Lower leg skin (tissue), 3 donors: Measurements from ENCODE around the gene TAPBPL.
"Not testable (repeated sequence)": the region's sequence is repeated elsewhere in the genome, so short reads cannot be mapped to it uniquely, and the experiment has no call there.

Experiments used
- CTCF ChIP-seq, 3 donors: fragments of 450-650 bp; IDR thresholded peaks; one replicate each; pipeline ENCODE4 v1.5.1; 2016; ENCODE audit warnings: antibody characterized with exemption in 3 of 3, mild to moderate bottlenecking in 3 of 3, moderate library complexity in 2 of 3
- POLR2A ChIP-seq, 2 donors: fragments of 450-650 bp; IDR thresholded peaks; one replicate each; pipeline ENCODE4 v1.6.1; 2016 to 2017; ENCODE audit warnings: antibody characterized with exemption in 2 of 2, mild to moderate bottlenecking in 1 of 2, moderate library complexity in 1 of 2

GRCh38 chr12:6475233-6475975, 23.6 kb downstream of the TAPBPL start:
- TF ChIP-seq CTCF, POLR2A (IDR thresholded peaks at IDR 0.05): not testable (repeated sequence)
